CD8-positive, alpha-beta memory T cell (primary cell): ENCODE measurements around the gene SLC6A9. TPM values are rescaled to one million over a fixed set of nuclear protein-coding genes. Genes with fewer than 3 reads are reported as not detected.

ENCODE experiments used
- CTCF ChIA-PET: fragments of 350-600 bp; sonication (Branson Sonifier 250); formaldehyde crosslinking; loops from one replicate; lab custom pipeline; 2021; ENCODE audit warnings: antibody characterized with exemption; lab: Charles Lee
- POLR2A ChIA-PET: fragments of 350-600 bp; sonication (Branson Sonifier 250); formaldehyde crosslinking; loops from one replicate; lab custom pipeline; 2021; ENCODE audit warnings: antibody characterized with exemption; lab: Charles Lee
- DNase-seq, 5 donors: peaks; one replicate each; pipeline versions ENCODE4 v3.0.0 to v3.0.0-alpha.2; 2020 to 2022; ENCODE audit warnings: mixed read lengths in 1 of 5
- H3K27ac ChIP-seq: one replicate; pipeline ENCODE4 v1.7.0; 2013; ENCODE audit warnings: low read depth, mild to moderate bottlenecking, low read length, moderate library complexity
- H3K27me3 ChIP-seq: 2 replicates; pipeline ENCODE4 v1.7.0; 2013; ENCODE audit warnings: low read length, mild to moderate bottlenecking; ENCODE audit not compliant: insufficient read depth, poor library complexity, severe bottlenecking
- H3K36me3 ChIP-seq: 2 replicates; pipeline ENCODE4 v1.7.0; 2013; ENCODE audit warnings: mild to moderate bottlenecking, low read length, moderate library complexity; ENCODE audit not compliant: insufficient read depth
- H3K4me1 ChIP-seq: 2 replicates; pipeline ENCODE4 v1.7.0; 2013; ENCODE audit warnings: mild to moderate bottlenecking, low read length, moderate library complexity; ENCODE audit not compliant: insufficient read depth
- H3K4me3 ChIP-seq: 2 replicates; pipeline ENCODE4 v1.7.0; 2013; ENCODE audit warnings: mild to moderate bottlenecking, low read length
- H3K9me3 ChIP-seq: 2 replicates; pipeline ENCODE4 v1.7.0; 2013; ENCODE audit warnings: mild to moderate bottlenecking, low read length
- H3K27ac Mint-ChIP-seq, 8 donors: one replicate each; pipeline ENCODE4 v1.8.0; 2020 to 2021; ENCODE audit warnings: mixed read lengths in 8 of 8, mild to moderate bottlenecking in 6 of 8, inconsistent platforms in 3 of 8, moderate library complexity in 3 of 8
- H3K27me3 Mint-ChIP-seq, 2 donors: one replicate each; pipeline ENCODE4 v1.8.0; 2020 to 2021; ENCODE audit warnings: mixed read lengths in 2 of 2, mild to moderate bottlenecking in 1 of 2, moderate library complexity in 1 of 2
- H3K36me3 Mint-ChIP-seq, 3 donors: one replicate each; pipeline ENCODE4 v1.8.0; 2020 to 2021; ENCODE audit warnings: mixed read lengths in 3 of 3, inconsistent platforms in 1 of 3, mild to moderate bottlenecking in 1 of 3
- H3K4me1 Mint-ChIP-seq, 3 donors: one replicate each; pipeline ENCODE4 v1.8.0; 2020 to 2021; ENCODE audit warnings: mixed read lengths in 3 of 3, inconsistent platforms in 1 of 3, mild to moderate bottlenecking in 1 of 3
- H3K4me3 Mint-ChIP-seq, 7 donors: one replicate each; pipeline ENCODE4 v1.8.0; 2020 to 2021; ENCODE audit warnings: mixed read lengths in 7 of 7, mild to moderate bottlenecking in 6 of 7, moderate library complexity in 4 of 7, inconsistent platforms in 2 of 7
- H3K9me3 Mint-ChIP-seq, 5 donors: one replicate each; pipeline ENCODE4 v1.8.0; 2020 to 2022; ENCODE audit warnings: mixed read lengths in 5 of 5, mild to moderate bottlenecking in 3 of 5, moderate library complexity in 2 of 5, inconsistent platforms in 1 of 5
- polyA plus RNA-seq: library from polyadenylated mRNA; unstranded; fragments of 300-500 nt; fragmentation: Illumina TruSeq; gene quantifications from one replicate; pipeline ENCODE4 v1.2.3, GENCODE V29; 2021
- total RNA-seq, 2 experiments: library from RNA; stranded (reverse); gene quantifications; one replicate each; pipeline ENCODE4 v1.2.3, GENCODE V29; 2021

SLC6A9 gene
- total and polyA plus RNA-seq, 3 experiments from 2014 or later: 0.21 to 7.3 (median 6.8) TPM

GRCh38 chr1:44059212-44059611, 27.9 kb upstream of the SLC6A9 start:
- Mint-ChIP-seq H3K4me3 (no peak overlapping the region), H3K27me3 (peaks cover 9 to 28% of the 10 kb centered on the region in 2 donors), H3K27ac (no peak overlapping the region), H3K36me3 (no peaks in the 10 kb centered on the region), H3K9me3 (no peaks in the 10 kb centered on the region), H3K4me1 (no peaks in the 10 kb centered on the region)
- POLR2A ChIA-PET: no interaction called here
- Histone ChIP-seq H3K27ac (no peak overlapping the region), H3K36me3 (no peaks in the 10 kb centered on the region), H3K9me3 (no peaks in the 10 kb centered on the region), H3K27me3 (no peaks in the 10 kb centered on the region), H3K4me3 (no peak overlapping the region), H3K4me1 (no peaks in the 10 kb centered on the region)
- DNase-seq: no peak
- CTCF ChIA-PET: no interaction called here

GRCh38 chr1:44057293-44057692, 26.0 kb upstream of the SLC6A9 start:
- no peaks in the 10 kb centered on the region for H3K4me1 Mint-ChIP-seq
- peaks cover 10 to 28% of the 10 kb centered on the region in 2 donors for H3K27me3 Mint-ChIP-seq
- H3K4me1 ChIP-seq: no peaks in the 10 kb centered on the region
- H3K36me3 ChIP-seq: no peaks in the 10 kb centered on the region
- DNase-seq: no peak
- POLR2A ChIA-PET: no interaction called here
- CTCF ChIA-PET: interaction anchor here (1.0 to 2.1 kb wide), 3 partner anchors 9 to 21 kb away, joined by 3 to 10 read pairs (median 5); no protein-coding TSS in a partner anchor
- no peaks in the 10 kb centered on the region for H3K27me3 ChIP-seq
- no peak overlapping the region for H3K4me3 Mint-ChIP-seq
- no peaks in the 10 kb centered on the region for H3K9me3 Mint-ChIP-seq
- H3K36me3 Mint-ChIP-seq: no peaks in the 10 kb centered on the region
- H3K27ac ChIP-seq: no peak overlapping the region
- H3K27ac Mint-ChIP-seq: no peak overlapping the region
- no peak overlapping the region for H3K4me3 ChIP-seq
- no peaks in the 10 kb centered on the region for H3K9me3 ChIP-seq

DNA sequence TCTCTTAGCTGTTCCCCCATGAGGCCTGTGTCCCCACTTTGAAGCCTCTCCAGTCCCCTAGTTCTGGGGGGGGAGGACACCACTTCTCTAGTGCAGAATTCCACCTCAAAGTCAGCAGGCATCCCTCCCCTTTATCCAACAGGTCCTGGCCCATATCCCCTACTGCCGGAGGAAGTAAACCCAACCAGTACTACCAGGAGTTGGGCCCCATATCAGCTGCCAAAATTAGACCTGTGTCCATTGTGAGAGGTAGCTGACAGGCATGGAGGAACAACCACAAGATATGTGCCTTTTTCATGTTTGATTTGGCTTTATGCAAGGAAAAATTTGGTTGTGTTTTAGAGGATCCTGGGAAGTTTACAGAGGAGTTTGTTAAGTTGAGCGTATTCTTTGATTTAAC, 22.1 kb upstream of the SLC6A9 start:
- H3K4me3 ChIP-seq: no peak overlapping the region
- no peaks in the 10 kb centered on the region for H3K9me3 ChIP-seq
- no peak overlapping the region for H3K4me3 Mint-ChIP-seq
- ChIA-PET POLR2A (no interaction called here), CTCF (interaction anchor here (1.3 to 1.8 kb wide), 2 partner anchors 35 to 48 kb away, joined by 3 to 5 read pairs; no protein-coding TSS in a partner anchor)
- no peak overlapping the region for H3K27ac Mint-ChIP-seq
- no peaks in the 10 kb centered on the region for H3K9me3 Mint-ChIP-seq
- no peaks in the 10 kb centered on the region for H3K4me1 ChIP-seq
- H3K27ac ChIP-seq: no peak overlapping the region
- peaks cover 10 to 30% of the 10 kb centered on the region in 2 donors for H3K27me3 Mint-ChIP-seq
- no peak for DNase-seq
- H3K27me3 ChIP-seq: no peaks in the 10 kb centered on the region
- H3K4me1 Mint-ChIP-seq: no peaks in the 10 kb centered on the region
- no peaks in the 10 kb centered on the region for H3K36me3 Mint-ChIP-seq
- H3K36me3 ChIP-seq: no peaks in the 10 kb centered on the region

DNA sequence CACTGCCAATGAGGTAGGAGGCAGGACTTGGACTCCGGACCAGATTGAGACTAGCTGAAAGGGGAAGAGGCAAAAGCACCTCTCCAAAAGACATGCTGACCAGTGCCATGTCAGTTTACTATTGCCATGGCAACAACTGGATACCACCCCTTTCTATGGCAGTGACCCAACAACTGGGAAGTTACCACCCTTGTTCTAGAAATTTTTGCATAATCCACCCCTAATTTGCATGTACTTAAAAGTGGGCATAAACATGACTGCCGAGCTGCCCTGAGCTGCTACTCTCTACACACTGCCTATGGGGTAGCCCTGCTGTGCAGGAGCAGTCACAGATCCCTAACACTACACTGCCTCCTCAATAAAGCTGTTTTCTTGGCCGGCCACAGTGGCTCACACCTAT, 19.0 kb upstream of the SLC6A9 start:
- no peak overlapping the region for H3K27ac Mint-ChIP-seq
- H3K27me3 ChIP-seq: no peaks in the 10 kb centered on the region
- H3K4me3 Mint-ChIP-seq: no peak overlapping the region
- no peaks in the 10 kb centered on the region for H3K36me3 ChIP-seq
- CTCF ChIA-PET: interaction anchor here (0.9 to 5.2 kb wide), 2 partner anchors 45 to 116 kb away, joined by 3 to 48 read pairs; no protein-coding TSS in a partner anchor
- peaks cover 9 to 32% of the 10 kb centered on the region in 2 donors for H3K27me3 Mint-ChIP-seq
- H3K4me1 ChIP-seq: no peaks in the 10 kb centered on the region
- H3K4me1 Mint-ChIP-seq: peaks cover 0 to 7% (median 5%) of the 10 kb centered on the region in 3 donors
- POLR2A ChIA-PET: no interaction called here
- H3K9me3 Mint-ChIP-seq: no peaks in the 10 kb centered on the region
- H3K9me3 ChIP-seq: no peaks in the 10 kb centered on the region
- H3K36me3 Mint-ChIP-seq: no peaks in the 10 kb centered on the region
- DNase-seq: no peak
- no peak overlapping the region for H3K4me3 ChIP-seq
- no peak overlapping the region for H3K27ac ChIP-seq

DNA sequence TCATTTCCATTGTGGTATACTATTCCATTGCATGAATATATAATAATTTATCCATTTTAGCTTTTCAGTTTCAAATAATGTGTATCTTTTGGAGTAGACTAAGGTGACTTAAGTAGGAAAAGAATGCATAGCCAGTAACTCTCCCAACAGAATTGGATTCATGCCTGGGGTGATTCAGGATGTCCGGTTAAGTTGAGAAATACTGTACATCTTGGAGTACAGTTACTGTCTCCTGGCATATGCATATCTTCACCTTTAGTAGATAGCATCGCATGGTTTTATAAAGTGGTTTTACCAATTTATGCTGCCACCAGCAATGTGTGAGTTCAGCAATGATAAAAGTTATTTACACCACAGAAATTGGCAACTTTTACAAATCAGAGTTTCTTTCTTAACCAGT, 18.6 kb upstream of the SLC6A9 start:
- Mint-ChIP-seq H3K36me3 (no peaks in the 10 kb centered on the region), H3K4me1 (peaks cover 0 to 7% (median 5%) of the 10 kb centered on the region in 3 donors), H3K27ac (no peak overlapping the region), H3K4me3 (no peak overlapping the region), H3K27me3 (peaks cover 11 to 32% of the 10 kb centered on the region in 2 donors), H3K9me3 (no peaks in the 10 kb centered on the region)
- CTCF ChIA-PET: interaction anchor here (2.7 to 5.2 kb wide), 2 partner anchors 44 to 523 kb away, joined by 8 to 48 read pairs; no protein-coding TSS in a partner anchor
- Histone ChIP-seq H3K27me3 (no peaks in the 10 kb centered on the region), H3K9me3 (no peaks in the 10 kb centered on the region), H3K27ac (no peak overlapping the region), H3K4me3 (no peak overlapping the region), H3K4me1 (no peaks in the 10 kb centered on the region), H3K36me3 (no peaks in the 10 kb centered on the region)
- no peak for DNase-seq
- POLR2A ChIA-PET: no interaction called here

- Histone ChIP-seq H3K4me3 (no peak overlapping the region), H3K9me3 (no peaks in the 10 kb centered on the region), H3K36me3 (no peaks in the 10 kb centered on the region), H3K27me3 (no peaks in the 10 kb centered on the region), H3K27ac (peak overlapping the region; percentile 53), H3K4me1 (no peaks in the 10 kb centered on the region)
- Mint-ChIP-seq H3K4me1 (peaks cover 0 to 7% (median 5%) of the 10 kb centered on the region in 3 donors), H3K27me3 (peaks cover 13 to 41% of the 10 kb centered on the region in 2 donors), H3K27ac (peak overlapping the region in 1 of 8 donors; percentile 48), H3K4me3 (no peak overlapping the region), H3K9me3 (no peaks in the 10 kb centered on the region), H3K36me3 (no peaks in the 10 kb centered on the region)
- POLR2A ChIA-PET: interaction anchor here (0.6 kb wide), 1 partner anchor 978 kb away, joined by 3 read pairs; no protein-coding TSS in a partner anchor
- CTCF ChIA-PET: interaction anchor here (0.8 to 5.2 kb wide), 12 partner anchors 8 to 822 kb away, joined by 3 to 48 read pairs (median 3); no protein-coding TSS in a partner anchor
- DNase-seq: no peak
Measured at GRCh38 chr1:44048532-44049215, 17.4 kb upstream of the SLC6A9 start.

DNA sequence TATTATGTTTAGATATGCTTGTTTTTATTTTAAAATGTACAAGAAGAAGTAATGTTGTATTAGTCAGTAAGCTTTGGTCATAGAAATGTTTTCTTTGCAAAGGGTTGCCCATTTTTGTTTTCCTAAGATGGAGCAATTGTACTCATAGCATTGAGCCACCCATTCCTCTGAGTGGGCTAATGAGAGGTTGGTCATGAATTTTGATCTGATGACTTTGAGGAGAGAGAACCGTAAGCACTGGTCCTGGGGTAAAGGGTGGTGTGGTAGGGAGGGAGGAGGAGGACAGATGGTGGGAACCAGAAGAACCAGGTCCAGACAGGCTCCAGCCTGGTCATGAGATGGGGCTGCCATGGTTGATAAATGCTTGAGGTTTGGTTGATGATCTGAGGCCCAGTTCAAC, 15.9 kb upstream of the SLC6A9 start:
- no peaks in the 10 kb centered on the region for H3K9me3 Mint-ChIP-seq
- ChIA-PET POLR2A (no interaction called here), CTCF (interaction anchor here (0.9 to 5.2 kb wide), 9 partner anchors 10 to 603 kb away, joined by 3 to 48 read pairs (median 5); no protein-coding TSS in a partner anchor)
- Histone ChIP-seq H3K27me3 (no peaks in the 10 kb centered on the region), H3K4me3 (no peak overlapping the region), H3K9me3 (no peaks in the 10 kb centered on the region), H3K27ac (no peak overlapping the region), H3K36me3 (no peaks in the 10 kb centered on the region), H3K4me1 (no peaks in the 10 kb centered on the region)
- H3K4me3 Mint-ChIP-seq: no peak overlapping the region
- H3K27ac Mint-ChIP-seq: no peak overlapping the region
- peaks cover 0 to 7% (median 5%) of the 10 kb centered on the region in 3 donors for H3K4me1 Mint-ChIP-seq
- peaks cover 11 to 45% of the 10 kb centered on the region in 2 donors for H3K27me3 Mint-ChIP-seq
- no peak for DNase-seq
- H3K36me3 Mint-ChIP-seq: no peaks in the 10 kb centered on the region

DNA sequence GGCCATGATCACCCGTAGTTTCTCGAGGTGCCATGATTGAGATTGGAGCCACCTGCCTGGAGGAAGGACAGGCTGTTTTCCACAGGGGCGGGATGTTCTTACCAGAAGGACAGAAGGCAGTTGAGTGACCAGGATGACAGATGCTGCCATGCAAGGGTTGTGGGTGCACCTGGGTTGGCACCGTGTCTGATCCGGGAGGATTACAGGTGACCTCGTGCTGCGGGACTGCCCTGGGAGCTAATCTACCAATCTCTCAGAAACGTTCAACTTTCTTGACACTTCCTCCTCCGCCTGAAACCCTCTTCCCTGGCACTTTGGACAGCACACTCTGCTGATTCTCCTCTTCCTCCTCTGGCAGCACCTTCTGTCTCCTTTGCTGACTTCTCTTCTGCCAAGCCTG, 13.8 kb upstream of the SLC6A9 start:
- no peak for DNase-seq
- Histone ChIP-seq H3K27ac (no peak overlapping the region), H3K4me3 (no peak overlapping the region), H3K9me3 (no peaks in the 10 kb centered on the region), H3K36me3 (no peaks in the 10 kb centered on the region), H3K27me3 (no peaks in the 10 kb centered on the region), H3K4me1 (no peaks in the 10 kb centered on the region)
- H3K4me1 Mint-ChIP-seq: peaks cover 0 to 7% (median 5%) of the 10 kb centered on the region in 3 donors
- POLR2A ChIA-PET: no interaction called here
- H3K4me3 Mint-ChIP-seq: no peak overlapping the region
- H3K9me3 Mint-ChIP-seq: no peaks in the 10 kb centered on the region
- H3K27me3 Mint-ChIP-seq: peaks cover 7 to 34% of the 10 kb centered on the region in 2 donors
- H3K27ac Mint-ChIP-seq: no peak overlapping the region
- CTCF ChIA-PET: interaction anchor here (0.6 to 5.2 kb wide), 3 partner anchors 9 to 40 kb away, joined by 3 to 48 read pairs (median 6); no protein-coding TSS in a partner anchor
- H3K36me3 Mint-ChIP-seq: no peaks in the 10 kb centered on the region
